ENCODE results near the gene PRPS1. TPM values are rescaled to one million over a fixed set of nuclear protein-coding genes. Genes with fewer than 3 reads are reported as not detected.
"Not testable (repeated sequence)": the region's sequence is repeated elsewhere in the genome, so short reads cannot be mapped to it uniquely, and the experiment has no call there.

The PRPS1 gene
- total RNA-seq, 2 donors from 2014 or later: 37.5 to 37.6 TPM

- intact Hi-C loops (cut with DNase I): no loop called here
- Histone ChIP-seq H3K36me3 (no peaks in the 10 kb centered on the region), H3K27me3 (replicated peaks; ENCODE audit: insufficient read depth) (no peaks in the 10 kb centered on the region), H3K4me3 (no peak overlapping the region), H3K4me1 (replicated peaks) (no peaks in the 10 kb centered on the region), H3K27ac (no peak overlapping the region), H3K9me3 (no peaks in the 10 kb centered on the region)
- no peak for DNase-seq (ENCODE audit: low spot score)
- 80% methylated on average over 1 of the region's 16 CpGs for WGBS
- TF ChIP-seq POLR2AphosphoS5 (IDR thresholded peaks at IDR 0.05): no peak
- TF ChIP-seq CTCF (IDR thresholded peaks at IDR 0.05): no peak
- no peak for TF ChIP-seq POLR2A (IDR thresholded peaks at IDR 0.05)
Observed at GRCh38 chrX:107601759-107602158, 26.6 kb upstream of the PRPS1 start.

- Histone ChIP-seq H3K4me1 (replicated peaks) (no peaks in the 10 kb centered on the region), H3K27me3 (replicated peaks; ENCODE audit: insufficient read depth) (no peaks in the 10 kb centered on the region), H3K36me3 (no peaks in the 10 kb centered on the region), H3K4me3 (no peak overlapping the region), H3K27ac (no peak overlapping the region), H3K9me3 (no peaks in the 10 kb centered on the region)
- intact Hi-C loops (cut with DNase I): no loop called here
- DNase-seq (ENCODE audit: low spot score): no peak
- no peak for TF ChIP-seq POLR2AphosphoS5 (IDR thresholded peaks at IDR 0.05)
- WGBS: 86% methylated on average over 6 of the region's 21 CpGs
Observed at GRCh38 chrX:107602694-107603239, 25.5 kb upstream of the PRPS1 start.

- intact Hi-C loops (cut with DNase I): no loop called here
- Histone ChIP-seq H3K27me3 (replicated peaks; ENCODE audit: insufficient read depth) (no peaks in the 10 kb centered on the region), H3K9me3 (no peaks in the 10 kb centered on the region), H3K36me3 (no peaks in the 10 kb centered on the region), H3K4me3 (no peak overlapping the region), H3K4me1 (replicated peaks) (no peaks in the 10 kb centered on the region), H3K27ac (no peak overlapping the region)
- TF ChIP-seq CTCF (IDR thresholded peaks at IDR 0.05): no peak
- no peak for TF ChIP-seq POLR2AphosphoS5 (IDR thresholded peaks at IDR 0.05)
- no peak for TF ChIP-seq POLR2A (IDR thresholded peaks at IDR 0.05)
- no peak for DNase-seq (ENCODE audit: low spot score)
- 75% methylated on average over 2 of the region's 13 CpGs for WGBS
Observed at GRCh38 chrX:107603429-107604159, 24.7 kb upstream of the PRPS1 start.

GRCh38 chrX:107609061-107609460 is 19.2 kb upstream of the PRPS1 start:
- H3K27me3 ChIP-seq (replicated peaks; ENCODE audit: insufficient read depth); H3K4me3 ChIP-seq; DNase-seq (ENCODE audit: low spot score); H3K9me3 ChIP-seq; H3K27ac ChIP-seq; H3K4me1 ChIP-seq (replicated peaks); H3K36me3 ChIP-seq; intact Hi-C loops (cut with DNase I): not testable (repeated sequence)
- WGBS: 97% methylated on average over 5 of the region's 5 CpGs

GRCh38 chrX:107610667-107611066 is 17.6 kb upstream of the PRPS1 start:
- Histone ChIP-seq H3K4me1 (replicated peaks) (no peaks in the 10 kb centered on the region), H3K9me3 (no peaks in the 10 kb centered on the region), H3K27me3 (replicated peaks; ENCODE audit: insufficient read depth) (no peaks in the 10 kb centered on the region), H3K4me3 (no peak overlapping the region), H3K27ac (no peak overlapping the region), H3K36me3 (no peaks in the 10 kb centered on the region)
- DNase-seq (ENCODE audit: low spot score): no peak
- intact Hi-C loops (cut with DNase I): no loop called here
- WGBS: 57% methylated on average over 2 of the region's 2 CpGs
- no peak for TF ChIP-seq POLR2A (IDR thresholded peaks at IDR 0.05)
- no peak for TF ChIP-seq POLR2AphosphoS5 (IDR thresholded peaks at IDR 0.05)
- no peak for TF ChIP-seq CTCF (IDR thresholded peaks at IDR 0.05)

GRCh38 chrX:107619885-107620322 is 8.4 kb upstream of the PRPS1 start:
- Histone ChIP-seq H3K27me3 (replicated peaks; ENCODE audit: insufficient read depth) (no peaks in the 10 kb centered on the region), H3K4me1 (replicated peaks) (no peaks in the 10 kb centered on the region), H3K27ac (no peak overlapping the region), H3K36me3 (no peaks in the 10 kb centered on the region), H3K4me3 (no peak overlapping the region), H3K9me3 (no peaks in the 10 kb centered on the region)
- intact Hi-C loops (cut with DNase I): loop anchor here (10.0 kb wide), 1 partner anchor 625 kb away; no protein-coding TSS in a partner anchor
- TF ChIP-seq POLR2AphosphoS5 (IDR thresholded peaks at IDR 0.05): no peak
- DNase-seq (ENCODE audit: low spot score): no peak
- WGBS: 51% methylated on average over 7 of the region's 7 CpGs

Measured in prostate gland (tissue), 2 donors.